ENCODE results near the gene TCEA2. TPM values are rescaled to one million over a fixed set of nuclear protein-coding genes. Genes with fewer than 3 reads are reported as not detected.

TCEA2 gene
- total and polyA plus RNA-seq, 2 of the 13 experiments (the other 11 are each of a cell fraction or from before 2014, with no cell fraction given): 28.1 to 33.7 TPM

DNA sequence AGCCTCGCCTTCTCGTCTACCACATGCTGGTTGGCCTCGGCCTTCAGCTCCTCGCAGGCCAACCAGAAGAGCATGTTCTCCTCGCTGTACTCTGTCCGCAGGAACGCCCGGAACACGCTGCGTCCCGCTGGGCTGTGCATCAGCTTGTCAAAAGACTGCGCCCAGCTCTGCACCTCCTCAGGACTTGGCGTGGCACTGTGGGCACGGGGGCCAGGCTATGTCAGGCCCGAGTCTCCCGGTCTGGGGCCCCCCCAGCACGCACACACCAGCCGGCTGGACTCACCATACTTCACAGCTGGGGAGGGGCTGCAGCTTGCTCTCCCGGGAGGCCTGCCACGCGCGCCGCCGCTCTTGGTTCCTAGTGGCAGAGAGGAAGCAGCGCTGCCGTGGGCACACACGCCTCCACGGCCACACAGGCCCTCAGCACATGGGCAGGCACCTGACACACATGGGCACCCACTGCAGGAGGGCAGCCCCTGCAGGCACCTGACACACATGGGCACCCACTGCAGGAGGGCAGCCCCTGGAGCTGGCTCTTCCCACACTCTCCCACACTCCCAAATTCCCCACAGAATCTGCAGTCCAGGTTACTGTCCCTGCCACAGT lies 11.3 kb downstream of the TCEA2 start (continued):
- TF ChIP-seq ZGPAT (CRISPR knock-in tag; IDR thresholded peaks at IDR 0.05) (no peak), ZNF768 (CRISPR knock-in tag; IDR thresholded peaks at IDR 0.05) (no peak), DNMT1 (CRISPR knock-in tag; IDR thresholded peaks at IDR 0.05) (peak; percentile 79), HNRNPH1 (optimal IDR thresholded peaks at IDR 0.05; ENCODE audit: low read depth, low read length) (no peak), IRF2 (CRISPR knock-in tag; IDR thresholded peaks at IDR 0.05) (no peak), ZNF317 (CRISPR knock-in tag; IDR thresholded peaks at IDR 0.05) (no peak), RFX1 (IDR thresholded peaks at IDR 0.05) (no peak), NBN (conservative IDR thresholded peaks at IDR 0.05) (no peak), THAP9 (CRISPR knock-in tag; IDR thresholded peaks at IDR 0.05; ENCODE audit: borderline replicate concordance) (no peak), ZBTB49 (CRISPR knock-in tag; IDR thresholded peaks at IDR 0.05; ENCODE audit: borderline replicate concordance) (no peak), ZNF773 (CRISPR knock-in tag; IDR thresholded peaks at IDR 0.05; ENCODE audit: borderline replicate concordance) (no peak), SALL1 (CRISPR knock-in tag; IDR thresholded peaks at IDR 0.05) (0 out of 2 replicates have a peak, but pooled peaks have one; percentile 11), NFKBIZ (CRISPR knock-in tag; IDR thresholded peaks at IDR 0.05) (no peak), ZNF460 (CRISPR knock-in tag; IDR thresholded peaks at IDR 0.05; ENCODE audit: borderline replicate concordance) (no peak), CSRNP2 (CRISPR knock-in tag; conservative IDR thresholded peaks at IDR 0.05; ENCODE audit: low read depth) (no peak), TMF1 (CRISPR knock-in tag; IDR thresholded peaks at IDR 0.05; ENCODE audit: low read depth) (no peak)
- TF ChIP-seq, protein P1, sequence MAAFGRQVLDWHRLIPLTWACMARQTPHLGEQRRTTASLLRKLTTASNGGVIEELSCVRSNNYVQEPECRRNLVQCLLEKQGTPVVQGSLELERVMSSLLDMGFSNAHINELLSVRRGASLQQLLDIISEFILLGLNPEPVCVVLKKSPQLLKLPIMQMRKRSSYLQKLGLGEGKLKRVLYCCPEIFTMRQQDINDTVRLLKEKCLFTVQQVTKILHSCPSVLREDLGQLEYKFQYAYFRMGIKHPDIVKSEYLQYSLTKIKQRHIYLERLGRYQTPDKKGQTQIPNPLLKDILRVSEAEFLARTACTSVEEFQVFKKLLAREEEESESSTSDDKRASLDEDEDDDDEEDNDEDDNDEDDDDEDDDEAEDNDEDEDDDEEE (CRISPR knock-in tag; IDR thresholded peaks at IDR 0.05): no peak
- TF ChIP-seq, protein P2, sequence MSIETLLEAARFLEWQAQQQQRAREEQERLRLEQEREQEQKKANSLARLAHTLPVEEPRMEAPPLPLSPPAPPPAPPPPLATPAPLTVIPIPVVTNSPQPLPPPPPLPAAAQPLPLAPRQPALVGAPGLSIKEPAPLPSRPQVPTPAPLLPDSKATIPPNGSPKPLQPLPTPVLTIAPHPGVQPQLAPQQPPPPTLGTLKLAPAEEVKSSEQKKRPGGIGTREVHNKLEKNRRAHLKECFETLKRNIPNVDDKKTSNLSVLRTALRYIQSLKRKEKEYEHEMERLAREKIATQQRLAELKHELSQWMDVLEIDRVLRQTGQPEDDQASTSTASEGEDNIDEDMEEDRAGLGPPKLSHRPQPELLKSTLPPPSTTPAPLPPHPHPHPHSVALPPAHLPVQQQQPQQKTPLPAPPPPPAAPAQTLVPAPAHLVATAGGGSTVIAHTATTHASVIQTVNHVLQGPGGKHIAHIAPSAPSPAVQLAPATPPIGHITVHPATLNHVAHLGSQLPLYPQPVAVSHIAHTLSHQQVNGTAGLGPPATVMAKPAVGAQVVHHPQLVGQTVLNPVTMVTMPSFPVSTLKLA (IDR thresholded peaks at IDR 0.05): peak; percentile 96
